ENCODE results near the gene ZRANB2.

The ZRANB2 gene

GRCh38 chr1:71068325-71069240, 12.3 kb downstream of the ZRANB2 start:
- DNase-seq (ENCODE audit: low read depth) = no peak

GRCh38 chr1:71054791-71055190, 26.0 kb downstream of the ZRANB2 start:
- DNase-seq (ENCODE audit: low read depth) = no peak

- no peak for DNase-seq (ENCODE audit: low read depth)
These were observed 26.5 kb downstream of the ZRANB2 start for GRCh38 chr1:71054281-71054731.

DNA sequence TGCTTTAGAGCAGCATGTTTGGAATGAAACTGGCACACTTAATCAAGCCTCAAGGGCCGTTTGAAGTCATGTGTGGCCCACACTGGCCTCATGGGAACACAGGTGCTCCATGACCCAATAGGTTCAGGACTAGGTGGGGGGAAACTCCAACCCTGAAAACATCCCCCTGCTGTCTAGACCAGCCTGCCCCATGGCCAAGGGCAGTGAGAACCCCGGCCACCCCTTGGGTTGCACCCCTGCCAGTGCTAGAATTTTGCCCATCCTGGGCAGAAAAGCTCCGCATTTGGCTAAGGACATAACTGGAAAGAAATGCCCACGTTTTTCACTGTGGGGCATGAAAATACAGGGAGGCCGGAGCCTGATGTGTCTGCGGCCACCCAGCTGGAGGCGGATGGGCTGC, 27.1 kb downstream of the ZRANB2 start:
- no peak for DNase-seq (ENCODE audit: low read depth)

DNA sequence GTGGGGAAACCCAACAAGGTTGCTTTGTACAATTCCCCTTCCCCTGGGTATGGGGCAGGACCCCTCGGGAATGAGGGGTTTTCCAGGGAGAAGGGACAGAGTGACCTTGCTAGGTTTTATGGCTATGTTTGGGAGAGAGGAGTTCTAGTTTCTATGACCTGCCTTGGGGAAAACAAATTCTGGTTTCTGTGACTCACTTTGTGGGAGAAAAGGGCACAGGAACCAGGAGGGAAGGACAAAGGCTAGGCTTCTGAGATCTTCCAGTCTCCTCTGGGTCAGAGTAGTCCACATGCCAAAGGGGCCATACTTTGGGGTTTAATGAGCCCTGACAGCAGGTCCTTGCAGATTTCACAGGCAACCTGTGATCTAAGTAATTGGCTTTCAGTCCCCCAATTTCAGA, 27.7 kb downstream of the ZRANB2 start:
- DNase-seq (ENCODE audit: low read depth) = no peak

- DNase-seq (ENCODE audit: low read depth) = peak; percentile 63
These were observed 30.8 kb downstream of the ZRANB2 start for GRCh38 chr1:71049951-71050598.

DNA sequence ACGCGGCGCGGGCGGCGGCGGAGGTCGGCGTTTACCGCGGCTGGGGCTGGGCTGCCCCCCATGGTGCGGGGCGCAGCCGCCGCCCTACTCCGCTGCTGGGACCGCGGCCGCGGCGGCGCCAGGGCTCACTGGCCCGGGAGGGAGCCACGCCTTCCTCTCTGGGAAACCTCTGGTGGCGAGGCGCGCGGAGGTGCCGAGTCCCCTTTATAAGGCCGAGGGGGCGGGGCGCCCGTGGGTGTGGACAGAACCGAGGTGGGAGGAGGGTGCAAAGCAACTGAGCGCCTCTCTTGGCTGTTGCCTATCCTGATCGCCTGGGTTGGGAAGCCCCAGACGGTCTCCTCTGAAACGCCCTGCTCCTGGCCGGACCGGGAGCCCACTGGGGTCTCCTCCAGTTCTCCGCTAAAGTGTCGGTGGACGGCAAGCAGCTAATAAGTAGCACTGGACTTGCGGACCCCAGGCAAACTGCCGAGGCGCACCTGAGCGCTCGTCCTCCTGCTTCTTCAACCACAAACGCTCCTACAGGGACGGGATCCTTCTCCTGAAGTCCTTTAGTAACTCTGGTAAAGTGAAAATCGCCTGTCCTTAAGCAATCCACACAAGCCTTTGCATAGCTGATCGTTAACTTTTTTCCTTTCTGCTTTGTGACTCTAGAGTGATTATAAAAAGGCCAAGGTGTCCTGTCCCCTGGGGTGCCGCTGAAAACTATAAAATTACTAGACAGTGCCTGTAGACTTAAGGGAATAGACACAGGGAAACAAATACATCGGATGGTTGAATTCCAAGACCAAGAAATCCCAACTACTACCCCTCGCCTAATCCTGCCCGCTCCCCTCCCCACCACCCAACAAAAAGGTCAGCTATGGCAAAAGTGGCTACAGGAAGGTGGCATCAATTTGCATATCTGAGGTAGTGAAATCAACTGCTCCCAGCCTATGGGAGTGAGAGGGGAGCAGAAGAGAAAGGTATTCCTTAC, 32.9 kb downstream of the ZRANB2 start, which contains the start of gene PTGER3:
Gene PTGER3 (minus strand): TSS at position 182 of the 973 bp plus-strand sequence. CDS start 239 bp downstream, outside the sequence.
- peak; percentile 63 for DNase-seq (ENCODE audit: low read depth)

GRCh38 chr1:71046891-71047634, 33.8 kb downstream of the ZRANB2 start:
- no peak for DNase-seq (ENCODE audit: low read depth)

DNA sequence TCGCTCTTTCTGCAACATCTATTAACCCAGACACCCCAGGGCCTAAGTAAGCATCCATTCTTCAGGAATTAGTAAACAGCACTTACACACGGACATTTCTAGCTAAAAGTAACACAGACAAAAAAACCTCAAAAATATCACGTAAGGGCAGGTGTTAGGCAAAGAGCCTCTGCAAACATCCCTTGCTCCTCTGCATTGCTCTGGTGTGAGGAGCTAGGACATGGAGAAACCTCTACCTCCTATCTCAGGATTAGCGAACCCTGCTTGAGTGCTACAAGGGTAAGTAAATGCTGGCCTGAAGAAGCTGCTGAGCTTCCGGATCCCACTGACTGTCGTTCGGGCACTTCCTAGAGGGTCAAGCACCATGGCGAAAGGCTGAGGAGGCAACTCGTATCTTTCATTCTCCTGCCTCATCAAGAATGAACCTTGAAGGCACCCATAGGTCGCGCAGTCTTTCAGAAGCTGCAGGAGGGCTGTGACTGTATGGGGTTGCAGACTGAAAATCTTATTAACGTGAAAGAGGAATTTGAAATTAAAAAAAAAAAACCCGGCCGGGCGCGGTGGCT, 35.3 kb downstream of the ZRANB2 start:
- peak; percentile 39 for DNase-seq (ENCODE audit: low read depth)

DNA sequence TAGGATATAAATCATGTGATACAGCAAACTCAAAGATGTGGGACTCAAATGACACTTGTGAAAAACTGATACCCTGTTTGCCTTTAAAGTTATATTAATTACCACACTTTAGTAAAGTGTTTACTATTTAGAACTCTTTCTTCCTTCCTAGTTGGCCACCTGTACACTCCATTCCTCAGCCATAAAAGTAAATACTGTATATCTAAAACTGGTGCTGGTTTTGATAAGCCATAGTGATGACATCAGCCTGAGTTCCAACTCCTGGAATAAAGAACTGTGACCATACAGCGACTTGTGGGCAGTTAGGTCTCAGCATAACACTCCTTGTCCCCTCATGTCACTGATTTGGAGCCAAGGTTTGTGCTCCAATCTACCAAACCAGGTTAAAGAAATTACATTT, 36.0 kb downstream of the ZRANB2 start:
- DNase-seq (ENCODE audit: low read depth) = peak; percentile 25

DNA sequence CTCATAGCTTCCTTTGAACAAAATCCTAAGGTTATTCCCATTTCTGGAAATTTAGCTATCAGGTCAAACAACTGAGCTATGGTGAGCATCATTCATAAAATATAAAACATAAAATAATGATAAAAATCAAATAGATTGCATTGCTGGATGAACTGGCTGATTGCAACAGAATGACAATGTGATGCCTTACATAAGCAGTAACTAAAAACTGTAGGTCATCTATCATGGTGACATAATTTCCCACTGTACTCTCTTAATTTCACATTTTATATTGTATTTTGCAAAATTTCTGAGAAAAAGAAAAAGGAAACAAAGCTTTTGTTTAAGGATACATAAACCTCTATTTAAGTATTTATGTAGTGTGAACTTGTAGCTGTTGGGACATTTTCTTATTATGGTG, 37.8 kb downstream of the ZRANB2 start:
- DNase-seq (ENCODE audit: low read depth) = no peak

GRCh38 chr1:71041806-71042205, 39.0 kb downstream of the ZRANB2 start:
- DNase-seq (ENCODE audit: low read depth) = no peak

- no peak for DNase-seq (ENCODE audit: low read depth)
These were observed 41.1 kb downstream of the ZRANB2 start for GRCh38 chr1:71039661-71040262.

- DNase-seq (ENCODE audit: low read depth) = no peak
These were observed 41.9 kb downstream of the ZRANB2 start for GRCh38 chr1:71038942-71039341.

- DNase-seq (ENCODE audit: low read depth) = no peak
These were observed 42.8 kb downstream of the ZRANB2 start for GRCh38 chr1:71037829-71038620.

GRCh38 chr1:71037066-71037465, 43.8 kb downstream of the ZRANB2 start:
- DNase-seq (ENCODE audit: low read depth) = no peak

GRCh38 chr1:71033136-71033535, 47.7 kb downstream of the ZRANB2 start:
- no peak for DNase-seq (ENCODE audit: low read depth)

GRCh38 chr1:71031426-71031825, 49.4 kb downstream of the ZRANB2 start:
- no peak for DNase-seq (ENCODE audit: low read depth)

DNA sequence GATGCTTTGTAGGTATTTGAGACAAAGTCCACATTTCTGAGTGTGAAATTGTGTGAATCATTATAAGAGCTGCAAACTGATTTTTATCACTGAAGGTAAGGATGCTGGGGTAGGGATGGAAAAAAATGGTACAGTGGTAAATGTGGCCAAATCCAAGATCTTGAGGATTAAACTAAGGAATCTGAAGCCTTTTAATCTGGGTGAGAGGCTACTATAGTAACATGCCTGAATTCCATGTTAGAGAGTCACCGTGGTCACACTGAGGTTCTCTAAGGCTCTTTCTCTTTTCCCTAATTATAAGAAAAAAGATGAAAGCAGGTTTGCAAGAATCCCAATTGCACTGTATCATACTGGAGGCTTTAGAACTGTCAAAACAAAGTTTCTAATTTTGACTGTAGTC, 50.8 kb downstream of the ZRANB2 start:
- no peak for DNase-seq (ENCODE audit: low read depth)

- no peak for DNase-seq (ENCODE audit: low read depth)
These were observed 51.9 kb downstream of the ZRANB2 start for GRCh38 chr1:71028981-71029380.
